Measurements from ENCODE around the gene SERPINF2.
"Not testable (repeated sequence)": the region's sequence is repeated elsewhere in the genome, so short reads cannot be mapped to it uniquely, and the experiment has no call there.

The SERPINF2 gene

GRCh38 chr17:1735834-1736347, 6.8 kb upstream of the SERPINF2 start:
- no peak for DNase-seq

GRCh38 chr17:1736348-1737281, 6.1 kb upstream of the SERPINF2 start:
- no peak for DNase-seq

- no peak for DNase-seq
Measured at GRCh38 chr17:1737531-1738291, 5.0 kb upstream of the SERPINF2 start.

GRCh38 chr17:1741899-1742298, 772 bp upstream of the SERPINF2 start:
- DNase-seq = not testable (repeated sequence)

GRCh38 chr17:1743088-1743439, 393 bp downstream of the SERPINF2 start:
- no peak for DNase-seq

- DNase-seq = no peak
Measured at GRCh38 chr17:1744551-1745512, 2.2 kb downstream of the SERPINF2 start.

- DNase-seq = no peak
Measured at GRCh38 chr17:1745513-1746020, 2.9 kb downstream of the SERPINF2 start.

GRCh38 chr17:1746975-1747543, 4.4 kb downstream of the SERPINF2 start:
- DNase-seq = no peak

- DNase-seq = no peak
Measured at GRCh38 chr17:1750628-1751027, 8.0 kb downstream of the SERPINF2 start.

GRCh38 chr17:1752425-1753262, 10.0 kb downstream of the SERPINF2 start:
- DNase-seq = no peak

- no peak for DNase-seq
Measured at GRCh38 chr17:1753767-1754429, 11.2 kb downstream of the SERPINF2 start.

- DNase-seq = no peak
Measured at GRCh38 chr17:1754430-1755112, 11.9 kb downstream of the SERPINF2 start.

GRCh38 chr17:1755252-1755826, 12.7 kb downstream of the SERPINF2 start:
- DNase-seq = no peak

- no peak for DNase-seq
Measured at GRCh38 chr17:1755827-1756262, 13.2 kb downstream of the SERPINF2 start.

- DNase-seq = no peak
Measured at GRCh38 chr17:1758807-1759206, 16.1 kb downstream of the SERPINF2 start.

GRCh38 chr17:1759529-1759928, 16.9 kb downstream of the SERPINF2 start:
- no peak for DNase-seq

GRCh38 chr17:1762233-1762900, 19.7 kb downstream of the SERPINF2 start:
- DNase-seq = no peak
